DOHH2 (cell line): ENCODE data around the gene PID1.

ENCODE experiments used
- CTCF ChIP-seq: fragments of 200-600 bp; sonication (generic); IDR thresholded peaks from one replicate; pipeline ENCODE4 v1.5.1; 2014; ENCODE audit warnings: antibody characterized with exemption, mild to moderate bottlenecking, low read depth, low read length; ENCODE audit not compliant: poor library complexity, severe bottlenecking
- EZH2phosphoT487 ChIP-seq: fragments of 200-600 bp; sonication (generic); IDR thresholded peaks from 2 replicates; pipeline ENCODE4 v1.6.1; 2017; ENCODE audit warnings: borderline replicate concordance, mild to moderate bottlenecking, antibody characterized with exemption, low read length, moderate library complexity, mixed read lengths

DNA sequence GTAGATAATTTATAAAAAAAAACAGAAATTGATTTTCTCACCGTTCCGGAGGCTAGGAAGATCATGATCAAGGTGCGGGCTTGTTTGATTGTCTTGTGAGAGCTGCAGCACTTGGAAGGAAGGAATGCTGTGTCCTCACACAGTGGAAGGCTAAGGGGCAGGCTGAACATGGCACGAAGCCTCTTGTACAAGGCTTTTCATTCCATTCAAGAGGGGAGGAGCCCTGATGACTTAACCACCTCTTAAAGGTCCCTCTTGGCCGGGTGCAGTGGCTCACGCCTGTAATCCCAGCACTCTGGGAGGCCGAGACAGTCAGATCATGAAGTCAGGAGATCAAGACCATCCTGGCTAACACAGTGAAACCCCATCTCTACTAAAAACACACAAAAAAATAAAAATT lies 39.2 kb downstream of the PID1 start:
- no peak for TF ChIP-seq CTCF
- no peak for TF ChIP-seq EZH2phosphoT487
